HG03095 (cell line): ENCODE measurements around the gene PPP1R37.

Experiments used
- ATAC-seq: cut with Tn5 transposase; IDR thresholded peaks from one replicate; pipeline ENCODE4 v1.9.1; 2021; ENCODE audit warnings: moderate library complexity; ENCODE audit not compliant: unreplicated experiment

PPP1R37 gene

DNA sequence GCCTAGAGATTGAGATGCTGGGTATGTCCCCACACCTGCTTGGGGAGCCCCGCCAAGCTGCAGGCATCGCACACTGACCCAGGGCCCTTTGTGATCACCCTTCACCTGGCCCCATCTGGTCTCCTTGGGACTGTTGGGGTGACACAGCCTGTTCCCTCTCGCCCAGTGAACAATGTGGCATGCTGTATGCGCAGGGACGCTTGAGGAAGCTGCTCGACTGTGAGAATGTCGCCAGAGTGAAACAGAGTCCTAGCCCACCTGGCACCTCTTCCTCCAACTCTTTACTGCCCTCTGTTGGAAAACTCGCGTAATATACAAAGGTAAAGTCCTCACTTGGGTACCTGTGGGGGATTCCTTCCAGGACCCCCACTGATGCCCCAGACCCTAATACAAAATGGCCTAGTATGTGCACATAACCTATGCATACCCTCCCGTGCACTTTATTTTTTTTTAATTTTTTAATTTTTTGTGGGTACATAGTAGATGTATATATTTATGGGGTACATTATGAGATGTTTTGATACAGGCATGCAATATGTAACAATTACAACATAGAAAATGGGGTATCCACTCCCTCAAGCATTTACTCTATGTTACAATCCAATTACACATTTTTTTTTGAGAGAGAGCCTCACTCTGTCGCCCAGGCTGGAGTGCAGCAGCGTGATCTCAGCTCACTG lies 94.6 kb downstream of the PPP1R37 start:
- ATAC-seq, result no peak

DNA sequence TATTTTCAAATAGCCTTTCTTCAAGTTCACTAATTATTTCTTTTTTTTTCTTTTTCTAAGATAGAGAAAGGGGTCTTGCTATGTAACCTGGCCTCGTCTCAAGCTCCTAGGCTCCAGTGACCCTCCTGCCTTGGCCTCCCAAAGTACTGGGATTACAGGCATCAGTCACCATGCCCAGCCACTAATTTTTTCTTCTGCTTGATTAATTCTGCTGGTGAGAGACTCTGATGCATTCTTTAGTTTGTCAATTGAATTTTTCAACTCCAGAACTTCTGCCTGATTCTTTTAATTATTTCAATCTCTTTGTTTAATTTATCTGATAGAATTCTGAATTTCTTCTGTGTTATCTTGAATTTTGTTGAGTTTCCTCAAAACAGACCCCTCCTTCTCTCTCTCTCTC lies 97.0 kb downstream of the PPP1R37 start:
- no peak for ATAC-seq

DNA sequence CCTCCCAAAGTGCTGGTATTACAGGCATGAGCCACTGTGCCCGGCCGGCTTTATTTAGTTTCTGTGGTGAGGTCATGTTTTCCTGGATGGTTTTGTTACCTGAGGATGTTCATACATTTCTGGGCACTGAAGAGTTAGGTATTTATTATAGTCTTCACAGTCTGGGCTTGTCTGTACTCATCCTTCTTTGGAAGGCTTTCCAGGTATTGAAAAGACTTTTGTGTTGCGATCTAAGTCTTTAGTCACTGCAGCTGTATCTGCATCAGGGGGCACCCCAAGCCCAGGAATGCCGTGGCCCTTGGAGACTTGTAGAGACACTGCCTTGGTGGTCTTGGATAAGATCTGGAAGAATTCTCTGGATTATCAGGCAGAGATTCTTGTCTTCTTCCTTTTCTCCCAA lies 98.4 kb downstream of the PPP1R37 start:
- ATAC-seq, result no peak

DNA sequence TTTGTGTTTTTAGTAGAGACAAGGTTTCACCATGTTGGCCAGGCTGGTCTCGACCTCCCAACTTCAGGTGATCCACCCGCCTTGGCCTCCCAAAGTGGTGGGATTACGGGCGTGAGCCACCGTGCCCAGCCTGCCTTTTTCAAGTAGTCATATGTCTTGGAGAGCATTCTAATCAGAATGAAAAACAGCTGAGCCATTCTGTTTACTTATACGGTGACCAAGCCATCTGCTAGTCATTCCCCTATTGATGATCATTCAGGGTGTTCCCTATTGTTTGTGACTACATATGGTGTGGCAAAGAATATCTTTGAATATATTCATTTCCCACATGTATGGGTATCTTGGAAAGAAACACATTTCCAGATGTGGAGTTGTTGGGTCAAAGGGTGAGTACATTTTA lies 102.8 kb downstream of the PPP1R37 start:
- ATAC-seq, result no peak
